Central memory CD4-positive, alpha-beta T cell (primary cell): Measurements from ENCODE around the gene DLX4.

Source experiments
- DNase-seq: peaks from one replicate; pipeline ENCODE4 v3.0.0; 2022

The DLX4 gene

GRCh38 chr17:49968405-49969133 lies 421 bp upstream of the DLX4 start:
- DNase-seq: peak; percentile 71

DNA sequence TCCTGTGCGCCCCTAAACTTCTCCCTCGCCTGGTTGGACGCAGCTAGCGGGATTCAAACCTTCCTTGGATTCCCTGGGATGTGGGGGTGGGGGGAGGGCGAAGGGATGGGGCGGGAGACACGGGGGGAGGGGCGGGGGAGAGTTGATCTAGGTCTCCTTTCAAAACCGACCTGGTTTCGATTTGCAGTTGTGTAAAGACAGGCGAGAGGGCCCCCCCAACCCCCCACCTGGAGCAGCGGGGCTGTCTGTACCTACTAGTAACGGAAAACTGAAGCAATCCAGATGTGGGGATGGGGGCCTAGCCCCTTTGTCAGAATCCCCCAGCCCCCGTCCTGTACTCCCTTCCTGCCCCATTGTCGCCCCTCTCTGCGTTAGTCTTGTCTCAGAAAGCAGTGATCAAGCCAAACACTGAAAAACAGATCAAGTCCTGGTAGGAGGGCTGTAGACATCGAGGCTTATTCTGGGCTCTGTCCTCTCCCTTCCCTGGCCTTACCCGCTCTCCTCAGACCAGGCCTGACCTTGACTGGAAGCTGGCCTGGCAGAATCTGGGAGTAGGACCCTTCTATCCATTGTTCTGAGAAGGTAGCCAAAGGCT lies 902 bp downstream of the DLX4 start:
- DNase-seq: no peak

GRCh38 chr17:49970498-49970897 lies 1.5 kb downstream of the DLX4 start:
- DNase-seq: no peak

DNA sequence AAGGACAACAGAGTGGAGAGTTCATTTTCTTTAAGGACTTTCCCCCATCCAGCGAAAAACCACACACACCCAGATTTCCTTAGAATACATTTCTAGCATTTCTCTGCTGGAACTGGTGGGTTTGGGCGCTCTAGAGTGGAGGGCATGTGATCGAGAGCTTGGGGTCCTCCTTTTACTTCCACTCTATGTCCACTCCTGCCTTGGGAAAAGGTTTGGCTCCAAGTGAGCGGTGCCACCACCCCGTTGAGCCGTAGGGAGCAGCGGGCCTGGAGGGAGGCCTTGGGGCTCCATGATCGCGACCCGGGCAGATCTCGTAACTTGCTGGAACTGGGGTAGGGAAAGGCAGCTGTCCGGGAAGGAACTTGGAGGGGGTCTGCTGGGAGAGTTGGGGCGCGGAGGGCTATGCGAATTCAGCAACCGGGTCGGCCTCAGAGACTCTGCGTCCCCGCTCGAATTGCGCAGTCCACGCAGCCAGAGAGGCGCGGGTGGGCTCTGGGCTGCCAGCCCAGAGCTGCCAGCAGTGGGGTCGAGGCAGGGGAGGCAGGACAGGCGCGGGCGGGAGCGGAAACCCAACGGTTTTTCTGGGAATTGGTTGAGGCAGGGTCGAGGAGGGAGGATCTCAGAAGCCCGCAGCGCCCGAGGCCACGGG lies 2.3 kb downstream of the DLX4 start:
- no peak for DNase-seq

GRCh38 chr17:49971848-49972485 lies 3.0 kb downstream of the DLX4 start:
- DNase-seq: no peak

DNA sequence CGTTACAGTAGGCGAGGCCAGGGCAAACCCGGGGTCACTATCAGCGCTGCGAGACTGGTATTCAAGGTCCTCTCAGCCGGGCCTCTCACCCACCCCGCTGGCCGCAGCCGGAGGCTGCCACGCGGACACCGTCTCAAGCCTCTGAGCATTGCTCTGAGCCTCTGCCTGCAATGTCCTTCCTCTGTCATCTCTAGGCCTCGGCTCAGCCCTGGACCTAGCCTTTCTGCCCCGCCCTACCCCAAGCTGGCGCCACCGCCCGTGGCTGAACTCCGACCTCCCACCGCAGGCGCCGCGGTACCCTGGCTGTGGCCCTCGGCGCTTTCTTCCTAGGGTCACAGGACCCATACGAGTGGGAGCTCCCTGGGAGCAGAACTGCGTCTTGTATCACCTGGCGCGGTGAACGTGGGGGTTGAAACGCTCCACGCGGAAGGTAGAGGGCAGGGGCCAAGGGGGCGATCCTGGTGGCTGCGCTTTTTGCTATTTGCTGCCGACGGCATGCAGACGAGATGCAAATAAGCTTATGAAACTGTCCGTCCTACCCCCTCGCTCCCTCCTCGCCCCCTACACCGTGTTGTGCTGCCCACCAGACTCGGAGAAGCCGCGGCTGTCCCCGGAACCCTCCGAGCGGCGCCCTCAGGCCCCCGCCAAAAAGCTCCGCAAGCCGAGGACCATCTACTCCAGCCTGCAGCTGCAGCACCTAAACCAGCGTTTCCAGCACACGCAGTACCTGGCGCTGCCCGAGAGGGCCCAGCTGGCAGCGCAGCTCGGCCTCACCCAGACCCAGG lies 3.7 kb downstream of the DLX4 start:
- DNase-seq: no peak

DNA sequence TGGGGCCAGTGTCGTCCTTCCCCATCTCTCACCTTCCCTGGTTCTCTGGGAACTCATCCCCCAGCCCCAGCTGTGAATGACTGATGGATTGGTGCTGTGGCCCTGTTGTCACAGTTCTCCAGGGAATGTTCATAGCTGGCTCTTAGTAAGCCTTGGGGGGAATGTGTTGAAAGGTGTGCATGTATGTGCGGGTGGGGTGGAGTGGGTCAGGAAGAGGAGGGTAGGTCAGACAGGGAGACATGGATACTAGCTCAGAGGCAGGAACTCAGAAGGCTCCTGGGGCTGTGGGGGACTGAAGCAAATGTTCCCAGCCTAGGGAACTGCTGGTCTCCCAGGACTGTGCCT lies 4.3 kb downstream of the DLX4 start:
- no peak for DNase-seq

- DNase-seq: no peak
Observed at GRCh38 chr17:49975531-49975930, 6.5 kb downstream of the DLX4 start.

- DNase-seq: no peak
Observed at GRCh38 chr17:49976163-49976827, 7.3 kb downstream of the DLX4 start.

- DNase-seq: no peak
Observed at GRCh38 chr17:49976828-49977202, 7.8 kb downstream of the DLX4 start.

GRCh38 chr17:49977463-49978389 lies 8.7 kb downstream of the DLX4 start:
- no peak for DNase-seq

DNA sequence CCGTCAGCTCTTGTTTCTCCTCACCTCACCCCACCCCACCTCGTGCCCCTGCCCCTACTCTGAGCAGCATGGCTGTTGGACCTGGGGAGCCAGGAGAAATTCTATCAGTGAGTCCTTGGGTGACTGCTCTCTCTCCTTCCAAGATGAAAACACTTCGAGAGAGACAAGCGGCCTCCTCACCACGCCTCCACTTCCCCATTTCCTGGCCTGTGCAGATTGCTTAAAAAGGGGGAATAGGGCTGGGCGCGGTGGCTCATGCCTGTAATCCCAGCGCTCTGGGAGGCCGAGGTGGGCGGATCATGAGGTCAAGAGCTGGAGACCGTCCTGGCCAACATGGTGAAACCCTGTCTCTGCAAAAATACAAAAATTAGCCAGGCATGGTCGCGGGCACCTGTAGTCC lies 9.5 kb downstream of the DLX4 start:
- DNase-seq: no peak

DNA sequence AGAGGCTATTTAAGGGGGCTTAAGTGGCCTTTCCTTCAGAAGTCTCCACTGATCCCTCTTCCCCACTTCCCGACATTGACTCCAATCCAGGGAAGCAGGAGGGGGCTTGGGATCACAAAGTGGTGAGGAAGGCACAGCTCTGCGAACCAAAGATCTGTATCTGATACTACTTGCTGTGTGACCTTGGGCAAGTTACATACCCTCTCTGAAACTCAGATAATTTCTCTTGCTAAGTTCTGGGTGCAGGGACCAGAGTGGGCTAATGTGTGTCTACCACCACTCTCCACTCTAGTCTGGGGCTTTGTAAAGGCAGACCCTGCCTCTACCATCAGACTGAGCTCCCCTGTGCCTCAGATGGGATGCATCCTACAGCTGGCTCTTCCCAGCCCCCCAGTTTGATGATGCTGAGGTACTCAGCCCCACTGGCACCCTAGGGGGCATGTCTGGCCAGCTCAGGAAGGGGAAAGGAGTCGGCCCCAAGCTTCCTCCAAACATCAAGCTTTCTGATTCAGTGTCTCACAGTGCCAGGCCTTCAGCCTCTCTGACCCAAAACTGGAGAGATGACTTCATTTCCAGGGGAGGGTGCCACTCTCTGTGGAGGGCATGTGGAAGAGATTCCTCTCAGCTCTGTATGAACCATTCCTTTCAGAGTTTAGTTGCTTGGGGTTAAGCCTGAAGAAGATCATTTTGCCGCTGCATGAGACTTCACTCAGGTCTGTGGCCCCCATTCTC lies 10.9 kb downstream of the DLX4 start:
- no peak for DNase-seq

DNA sequence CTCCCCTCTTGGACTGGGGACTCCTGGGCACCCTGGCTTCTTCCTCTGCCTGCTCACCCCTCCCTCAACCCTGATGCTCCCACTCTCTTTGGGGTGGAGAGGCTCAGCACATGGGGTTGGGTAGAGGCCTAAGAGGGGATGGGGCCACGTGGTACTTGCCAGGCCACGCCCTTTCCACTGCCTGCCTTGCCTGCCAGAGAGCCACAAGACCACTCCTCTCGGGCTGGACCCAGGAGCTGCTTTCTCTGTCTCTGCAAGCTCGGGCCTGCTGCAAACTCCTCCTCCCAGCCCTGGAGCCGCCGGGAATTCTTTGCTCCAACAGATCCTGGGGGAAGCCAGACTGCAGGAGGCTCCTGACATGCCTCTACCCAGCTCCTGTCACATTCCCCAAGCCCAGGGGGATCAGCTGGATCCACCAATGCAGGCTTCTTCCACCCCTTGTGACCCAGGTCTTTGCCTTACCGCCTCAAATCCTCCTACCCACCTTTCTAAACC lies 11.8 kb downstream of the DLX4 start:
- DNase-seq: no peak

DNA sequence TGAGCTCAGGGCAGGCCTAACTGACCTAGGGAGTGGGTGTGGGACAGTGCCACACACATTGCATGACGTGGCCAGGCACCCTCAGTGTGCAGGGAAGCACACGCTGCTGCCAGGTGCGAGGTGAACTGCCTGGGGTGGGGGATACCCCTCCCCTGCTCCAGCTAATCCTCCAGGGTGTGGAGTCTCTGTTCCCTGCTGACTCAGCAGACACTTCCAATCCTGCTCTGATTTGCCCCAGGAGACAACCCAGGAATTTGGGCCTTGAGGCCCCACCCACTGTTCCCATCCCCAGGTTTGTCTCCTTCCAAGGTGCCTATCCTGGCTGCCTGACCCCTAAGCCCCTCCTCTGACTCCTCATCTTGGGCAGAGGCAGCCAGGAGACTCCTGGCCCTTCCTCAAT lies 15.3 kb downstream of the DLX4 start:
- no peak for DNase-seq

DNA sequence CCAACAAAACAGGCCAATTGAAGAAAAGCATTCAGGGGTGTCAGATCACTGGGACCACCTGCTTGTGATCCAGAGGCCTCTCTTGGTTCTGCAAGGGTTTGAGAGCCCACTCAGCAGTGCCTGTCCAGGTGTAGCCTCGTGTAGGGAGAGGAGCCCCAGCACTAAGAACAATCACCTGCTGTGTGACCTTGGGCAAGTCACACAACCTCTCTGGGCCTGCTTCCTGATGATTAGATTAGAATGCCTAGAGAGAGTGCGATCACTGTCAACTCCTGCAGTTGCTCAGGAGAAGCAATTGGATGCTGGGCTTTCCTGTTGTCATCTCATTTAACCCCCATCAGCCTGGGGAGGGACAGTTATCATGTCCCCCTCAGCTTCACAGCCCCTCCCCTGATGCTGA lies 15.8 kb downstream of the DLX4 start:
- DNase-seq: no peak

DNA sequence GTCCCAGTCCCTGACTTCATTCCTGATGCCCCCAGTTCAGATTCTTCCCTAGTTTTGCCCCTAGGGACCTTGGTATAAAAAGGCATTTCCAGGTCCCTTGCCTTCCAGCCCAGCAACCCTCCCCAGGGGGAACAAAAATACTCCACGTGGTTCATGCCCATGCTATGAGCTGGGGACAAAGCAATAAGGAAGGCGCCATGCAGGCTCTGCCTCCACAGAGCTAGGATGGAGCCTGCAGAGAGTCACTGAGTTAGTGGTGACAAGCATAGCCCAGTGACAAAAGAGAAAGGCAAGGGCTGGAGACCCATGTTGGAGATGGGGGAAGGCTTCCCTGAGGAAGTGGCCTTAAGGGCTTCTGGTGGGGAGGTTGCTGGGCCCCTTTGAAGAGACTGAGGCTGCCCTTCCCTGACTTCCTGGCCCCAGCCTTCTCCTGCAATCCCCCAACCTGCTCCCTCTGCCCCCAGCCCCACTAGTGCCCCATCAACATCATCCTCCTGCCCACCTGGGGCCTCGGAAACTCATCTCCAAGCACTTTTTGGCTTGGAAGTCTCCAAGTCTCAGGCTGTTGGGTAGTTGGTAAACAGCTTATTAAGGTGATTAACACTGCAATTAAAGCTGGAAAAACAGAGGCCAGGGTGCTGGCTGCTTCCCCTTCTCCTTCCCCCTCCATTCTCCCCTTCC lies 16.5 kb downstream of the DLX4 start:
- no peak for DNase-seq

DNA sequence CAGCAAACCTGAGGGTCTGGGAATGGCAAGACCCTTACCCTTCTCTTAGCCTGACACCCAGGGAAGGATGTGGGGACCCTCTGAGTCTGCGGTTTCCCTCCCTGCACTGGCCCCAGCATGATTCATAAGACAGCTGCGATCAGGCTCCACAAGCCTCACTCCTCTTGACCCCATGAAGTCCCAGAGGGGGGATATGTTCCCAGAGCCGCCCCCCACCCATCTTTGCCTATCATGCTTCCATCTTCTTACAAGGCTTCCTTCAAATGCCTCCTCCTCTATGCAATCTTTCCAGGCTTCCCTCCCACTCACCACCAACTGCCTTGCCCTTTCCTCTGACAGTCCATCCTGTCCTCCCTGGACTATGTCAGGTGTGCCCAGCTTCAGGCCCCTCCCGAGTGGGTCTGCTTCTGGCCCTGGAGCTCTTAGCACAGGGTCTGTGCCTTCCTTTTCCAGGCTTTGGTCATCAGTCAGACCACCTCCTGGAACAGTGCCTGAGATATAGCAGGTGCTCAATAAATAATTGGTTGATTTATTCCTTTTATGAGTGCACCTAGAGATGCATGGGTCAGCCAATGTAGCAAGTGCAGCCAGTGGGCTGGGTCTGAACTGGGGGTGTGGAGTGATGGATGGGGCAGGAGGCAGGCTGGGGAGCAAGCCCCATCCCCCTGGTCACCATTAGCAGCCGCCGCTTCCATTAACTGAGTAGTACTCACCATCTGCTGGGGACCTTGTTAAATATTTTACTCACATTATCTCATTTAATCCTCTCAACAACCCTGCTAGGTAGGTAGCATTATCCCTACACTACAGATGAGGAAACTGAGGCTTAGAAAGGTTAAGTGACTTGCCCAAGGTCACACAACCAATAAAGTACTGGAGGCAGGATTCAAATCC lies 17.7 kb downstream of the DLX4 start:
- DNase-seq: no peak

- DNase-seq: no peak
Observed at GRCh38 chr17:49987290-49987585, 18.2 kb downstream of the DLX4 start.
